HCT116 (cell line): ENCODE data around the gene PRM1. TPM values are rescaled to one million over a fixed set of nuclear protein-coding genes. Genes with fewer than 3 reads are reported as not detected.
A peak's percentile ranks its signal among the peaks of the same experiment; 100 is the strongest.

Source experiments
- ATAC-seq: fragments of 200-7000 bp; cut with Tn5 transposase; 2 replicates; pipeline ENCODE4 v1.9.1; 2020; ENCODE audit warnings: mild to moderate bottlenecking, moderate library complexity
- BruUV-seq: library from RNA; stranded (reverse); fragments of 400-500 nt; replicated peaks from 2 replicates; lab custom pipeline; 2021; lab: Mats Ljungman, UMichigan
- CTCF ChIA-PET: fragments of 300-600 bp; sonication (Branson Sonifier 250); formaldehyde crosslinking; loops from one replicate; lab custom pipeline; 2021; ENCODE audit warnings: antibody characterized with exemption; lab: Charles Lee
- POLR2A ChIA-PET: fragments of 300-600, 350-600 bp; sonication (Branson Sonifier 250); formaldehyde crosslinking; loops from one replicate; lab custom pipeline; 2021; ENCODE audit warnings: antibody characterized with exemption; lab: Charles Lee
- RAD21 ChIA-PET, 2 experiments: fragments of 300-600 bp; sonication (Branson Sonifier 250); formaldehyde crosslinking; loops; one replicate each; lab custom pipeline; 2023; ENCODE audit warnings: low total read pairs in 2 of 2; ENCODE audit not compliant: uncharacterized antibody in 2 of 2, unreplicated experiment in 2 of 2, low non-redundant PET in 1 of 2; lab: Charles Lee
- DNase-seq: peaks from one replicate; pipeline ENCODE4 v3.0.0-alpha.2; 2010; ENCODE audit warnings: low read depth, low spot score
- H2AFZ ChIP-seq: fragments of 200-600 bp; shearing (Covaris generic), sonication (generic); 2 replicates; pipeline ENCODE4 v1.6.1; 2017; ENCODE audit warnings: low read depth, mixed run types, mixed read lengths, antibody characterized with exemption, low read length; ENCODE audit not compliant: poor library complexity, severe bottlenecking
- H3K27ac ChIP-seq: 2 replicates; pipeline ENCODE4 v1.5.1; 2012; ENCODE audit warnings: low read depth, low read length
- H3K27me3 ChIP-seq: fragments of 200-600 bp; sonication (generic); 2 replicates; pipeline ENCODE4 v1.6.1; 2016; ENCODE audit warnings: mixed run types, low read length, mixed read lengths; ENCODE audit not compliant: insufficient read depth
- H3K36me3 ChIP-seq, 2 experiments: fragments of 200-500 bp in 1 of 2; fragments of 200-600 bp in 1 of 2; sonication (Bioruptor generic) in 1 of 2; sonication (generic) in 1 of 2; 2 replicates each; pipeline versions ENCODE4 v1.5.1 to v1.6.1; 2014 to 2016; ENCODE audit warnings: low read length in 2 of 2, inconsistent platforms in 1 of 2, mixed read lengths in 1 of 2, mixed run types in 1 of 2; ENCODE audit not compliant: insufficient read depth in 2 of 2, control insufficient read depth in 1 of 2
- H3K4me1 ChIP-seq, 2 experiments: fragments of 200-600 bp in 1 of 2; sonication (generic) in 1 of 2; 2 replicates each; pipeline versions ENCODE4 v1.5.1 to v1.6.1; 2012 to 2017; ENCODE audit warnings: low read length in 2 of 2, inconsistent platforms in 1 of 2, mild to moderate bottlenecking in 1 of 2, mixed read lengths in 1 of 2, mixed run types in 1 of 2, moderate library complexity in 1 of 2; ENCODE audit not compliant: insufficient read depth in 2 of 2, control insufficient read depth in 1 of 2
- H3K4me2 ChIP-seq: fragments of 200-600 bp; sonication (generic); 2 replicates; pipeline ENCODE4 v1.6.1; 2017; ENCODE audit warnings: mixed run types, low read length, mixed read lengths
- H3K4me3 ChIP-seq, 2 experiments: fragments of 200-600 bp in 1 of 2; sonication (generic) in 1 of 2; replicated peaks in 1 of 2; 2 replicates each; pipeline ENCODE4 v1.5.1; 2011 to 2016; ENCODE audit warnings: low read length in 2 of 2, control low read depth in 1 of 2, low read depth in 1 of 2, mild to moderate bottlenecking in 1 of 2, mixed read lengths in 1 of 2, mixed run types in 1 of 2
- H3K79me2 ChIP-seq: fragments of 200-600 bp; sonication (generic); 2 replicates; pipeline ENCODE4 v1.6.1; 2017; ENCODE audit warnings: mild to moderate bottlenecking, mixed run types, low read length, moderate library complexity, mixed read lengths; ENCODE audit not compliant: insufficient read depth
- H3K9ac ChIP-seq: fragments of 200-600 bp; sonication (generic); 2 replicates; pipeline ENCODE4 v1.6.1; 2016; ENCODE audit warnings: low read length, mixed read lengths
- H3K9me2 ChIP-seq: fragments of 200-600 bp; sonication (generic), shearing (Covaris generic); 2 replicates; pipeline ENCODE4 v1.6.1; 2017; ENCODE audit warnings: mixed run types, mild to moderate bottlenecking, moderate library complexity; ENCODE audit not compliant: insufficient read depth
- H3K9me3 ChIP-seq, 2 experiments: fragments of 200-500 bp in 1 of 2; fragments of 200-600 bp in 1 of 2; sonication (Bioruptor generic) in 1 of 2; sonication (generic) in 1 of 2; 2 replicates each; pipeline ENCODE4 v1.6.1; 2014 to 2017; ENCODE audit warnings: low read length in 2 of 2, mixed read lengths in 2 of 2, inconsistent platforms in 1 of 2, low read depth in 1 of 2, mild to moderate bottlenecking in 1 of 2, mixed run types in 1 of 2, moderate library complexity in 1 of 2; ENCODE audit not compliant: control insufficient read depth in 1 of 2, insufficient read depth in 1 of 2
- H4K20me1 ChIP-seq: fragments of 200-600 bp; sonication (generic), shearing (Covaris generic); 2 replicates; pipeline ENCODE4 v1.6.1; 2017; ENCODE audit warnings: mixed run types, mild to moderate bottlenecking, moderate library complexity; ENCODE audit not compliant: insufficient read depth
- CBX3 ChIP-seq: IDR thresholded peaks from 2 replicates; pipeline ENCODE4 v1.6.1; 2012; ENCODE audit warnings: low read depth
- CEBPB ChIP-seq: IDR thresholded peaks from 2 replicates; pipeline ENCODE4 v1.6.1; 2012; ENCODE audit warnings: low read depth
- EGR1 ChIP-seq: IDR thresholded peaks from 2 replicates; pipeline ENCODE4 v1.6.1; 2012; ENCODE audit warnings: low read depth
- EZH2phosphoT487 ChIP-seq: fragments of 200-600 bp; IDR thresholded peaks from 2 replicates; pipeline ENCODE4 v1.6.1; 2018; ENCODE audit warnings: antibody characterized with exemption, borderline replicate concordance
- FOSL1 ChIP-seq: IDR thresholded peaks from 2 replicates; pipeline ENCODE4 v1.6.1; 2012; ENCODE audit warnings: low read depth
- JUND ChIP-seq: IDR thresholded peaks from 2 replicates; pipeline ENCODE4 v1.6.1; 2012
- RAD21 ChIP-seq: IDR thresholded peaks from 2 replicates; pipeline ENCODE4 v1.6.1; 2012; ENCODE audit warnings: low read depth, mild to moderate bottlenecking
- SIN3A ChIP-seq: IDR thresholded peaks from 2 replicates; pipeline ENCODE4 v1.6.1; 2012; ENCODE audit warnings: low read depth
- SP1 ChIP-seq: IDR thresholded peaks from 2 replicates; pipeline ENCODE4 v1.6.1; 2012; ENCODE audit warnings: low read depth
- ZFX ChIP-seq: fragments of 450-650 bp; IDR thresholded peaks from 2 replicates; pipeline ENCODE4 v1.6.1; 2017
- ZNF274 ChIP-seq: fragments of 200-500 bp; sonication (Bioruptor generic); IDR thresholded peaks from 2 replicates; pipeline ENCODE4 v1.6.1; 2014; ENCODE audit warnings: mild to moderate bottlenecking, low read depth, low read length, inconsistent platforms
- intact Hi-C: fragments of 100-400 bp; cut with micrococcal nuclease; formaldehyde crosslinking; loops from 2 replicates; pipeline ENCODE4 v1.10.0; 2022
- total RNA-seq: library from RNA; stranded (reverse); gene quantifications from one replicate; pipeline ENCODE4 v1.2.1, GENCODE V29; 2021; ENCODE audit not compliant: unreplicated experiment
- TF ChIP-seq, protein P1 (sequence below): IDR thresholded peaks from 2 replicates; pipeline ENCODE4 v1.6.1; 2011; ENCODE audit warnings: mild to moderate bottlenecking, low read length, moderate library complexity; ENCODE audit not compliant: insufficient replicate concordance; ENCODE audit errors: extremely low read depth

The PRM1 gene
- total RNA-seq, 1 experiment from 2014 or later: not detected

DNA sequence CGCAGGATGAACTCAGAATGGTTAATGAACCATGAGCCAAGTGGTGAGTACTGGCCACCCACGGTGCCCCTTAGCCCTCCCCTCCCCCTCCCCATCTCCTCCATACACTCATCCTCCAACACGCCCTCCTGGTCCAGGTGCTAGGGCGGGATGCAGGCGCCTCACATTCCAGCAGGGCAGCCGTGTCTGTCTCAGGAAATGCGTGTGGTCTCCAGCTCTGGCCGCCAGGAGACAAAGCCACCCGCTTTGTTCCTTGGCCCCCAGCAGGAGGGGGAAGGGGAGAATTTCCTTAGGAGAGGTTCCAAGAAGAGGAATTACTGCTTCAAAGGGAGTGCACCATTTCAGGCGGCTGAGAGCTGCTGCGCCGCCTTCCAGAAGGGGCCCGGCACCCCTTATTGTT, 34.4 kb upstream of the PRM1 start:
- H3K36me3 ChIP-seq: no peaks in the 10 kb centered on the region
- H3K27me3 ChIP-seq: no peaks in the 10 kb centered on the region
- ChIA-PET RAD21 (interaction anchor here in 1 of 2 experiments (0.6 kb wide), 1 partner anchor 19 kb away, joined by 5 read pairs; no protein-coding TSS in a partner anchor), CTCF (no interaction called here), POLR2A (no interaction called here)
- no peak for TF ChIP-seq EZH2phosphoT487
- no peak for TF ChIP-seq CEBPB
- TF ChIP-seq JUND: no peak
- no peak for TF ChIP-seq EGR1
- no peak for TF ChIP-seq RAD21
- no peak for TF ChIP-seq CBX3
- TF ChIP-seq SP1: no peak
- intact Hi-C loops: no loop called here
- H3K9me2 ChIP-seq: no peaks in the 10 kb centered on the region
- H4K20me1 ChIP-seq: no peaks in the 10 kb centered on the region
- no TSS peak for BruUV-seq
- no peak overlapping the region for H3K4me3 ChIP-seq
- peaks cover 46 to 50% of the 10 kb centered on the region in 2 experiments for H3K4me1 ChIP-seq
- H3K9ac ChIP-seq: no peak overlapping the region
- H3K79me2 ChIP-seq: no peaks in the 10 kb centered on the region
- H2AFZ ChIP-seq: no peak overlapping the region
- no peak overlapping the region for H3K4me2 ChIP-seq
- H3K27ac ChIP-seq: no peak overlapping the region
- ATAC-seq: no peak
- no peaks in the 10 kb centered on the region for H3K9me3 ChIP-seq
- DNase-seq: no peak

DNA sequence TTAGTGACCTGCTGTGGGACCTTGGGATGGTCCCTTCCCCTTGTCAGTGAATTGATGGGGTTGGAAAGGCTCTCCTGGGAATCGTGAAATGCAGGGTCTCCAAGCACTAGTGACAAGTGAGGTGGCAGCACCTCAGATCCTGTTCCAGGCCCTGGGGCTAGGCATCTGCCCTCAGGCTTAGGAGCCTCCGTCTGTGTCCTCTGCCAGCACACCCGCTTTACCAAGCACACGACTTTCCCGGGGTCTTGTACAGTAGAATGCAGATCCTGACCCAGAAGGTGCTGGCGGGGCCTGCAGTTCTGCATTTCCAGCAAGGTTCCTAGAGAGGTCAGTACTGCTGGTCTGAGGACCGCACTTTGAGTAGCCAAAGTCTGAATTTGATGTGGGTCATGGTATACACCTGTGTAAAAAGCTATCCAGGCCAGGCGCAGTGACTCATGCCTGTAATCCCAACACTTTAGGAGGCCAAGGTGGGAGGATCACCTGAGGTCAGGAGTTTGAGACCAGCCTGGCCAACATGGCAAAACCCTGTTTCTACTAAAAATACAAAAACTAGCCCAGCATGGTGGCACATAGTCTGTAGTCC, 33.3 kb upstream of the PRM1 start:
- H3K4me2 ChIP-seq: 0 out of 2 replicates have a peak overlapping the region, but pooled peaks have one; percentile 7
- no peaks in the 10 kb centered on the region for H4K20me1 ChIP-seq
- H3K9me2 ChIP-seq: no peaks in the 10 kb centered on the region
- POLR2A ChIA-PET: no interaction called here
- DNase-seq: no peak
- BruUV-seq: no TSS peak
- H2AFZ ChIP-seq: no peak overlapping the region
- H3K4me3 ChIP-seq: no peak overlapping the region
- H3K4me1 ChIP-seq: peaks cover 39 to 42% of the 10 kb centered on the region in 2 experiments
- H3K9ac ChIP-seq: no peak overlapping the region
- intact Hi-C loops: no loop called here
- H3K36me3 ChIP-seq: no peaks in the 10 kb centered on the region
- TF ChIP-seq SP1: no peak
- TF ChIP-seq SIN3A: no peak
- TF ChIP-seq ZFX: no peak
- no peak for TF ChIP-seq ZNF274
- TF ChIP-seq FOSL1: no peak
- TF ChIP-seq, protein P1, sequence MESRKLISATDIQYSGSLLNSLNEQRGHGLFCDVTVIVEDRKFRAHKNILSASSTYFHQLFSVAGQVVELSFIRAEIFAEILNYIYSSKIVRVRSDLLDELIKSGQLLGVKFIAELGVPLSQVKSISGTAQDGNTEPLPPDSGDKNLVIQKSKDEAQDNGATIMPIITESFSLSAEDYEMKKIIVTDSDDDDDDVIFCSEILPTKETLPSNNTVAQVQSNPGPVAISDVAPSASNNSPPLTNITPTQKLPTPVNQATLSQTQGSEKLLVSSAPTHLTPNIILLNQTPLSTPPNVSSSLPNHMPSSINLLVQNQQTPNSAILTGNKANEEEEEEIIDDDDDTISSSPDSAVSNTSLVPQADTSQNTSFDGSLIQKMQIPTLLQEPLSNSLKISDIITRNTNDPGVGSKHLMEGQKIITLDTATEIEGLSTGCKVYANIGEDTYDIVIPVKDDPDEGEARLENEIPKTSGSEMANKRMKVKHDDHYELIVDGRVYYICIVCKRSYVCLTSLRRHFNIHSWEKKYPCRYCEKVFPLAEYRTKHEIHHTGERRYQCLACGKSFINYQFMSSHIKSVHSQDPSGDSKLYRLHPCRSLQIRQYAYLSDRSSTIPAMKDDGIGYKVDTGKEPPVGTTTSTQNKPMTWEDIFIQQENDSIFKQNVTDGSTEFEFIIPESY: no peak
- TF ChIP-seq RAD21: no peak
- TF ChIP-seq, all 23 proteins: peak for 0
- ChIA-PET RAD21 (no interaction called here), CTCF (no interaction called here)
- Histone ChIP-seq H3K79me2 (no peaks in the 10 kb centered on the region), H3K9me3 (no peaks in the 10 kb centered on the region), H3K27me3 (no peaks in the 10 kb centered on the region), H3K27ac (no peak overlapping the region)
- ATAC-seq: no peak
